GM12878 (cell line): Measurements from ENCODE around the gene XDH. TPM values are rescaled to one million over a fixed set of nuclear protein-coding genes. Genes with fewer than 3 reads are reported as not detected.

ENCODE experiments used
- BHLHE40 ChIP-seq, 2 experiments: fragments of 450-650 bp in 1 of 2; IDR thresholded peaks; 2 replicates each; pipeline ENCODE4 v1.6.1; 2011 to 2017; ENCODE audit warnings: low read depth in 2 of 2, borderline replicate concordance in 1 of 2, improper control_type of control experiment in 1 of 2, low read length in 1 of 2, mild to moderate bottlenecking in 1 of 2
- DPF2 ChIP-seq: fragments of 450-650 bp; IDR thresholded peaks from 2 replicates; pipeline ENCODE4 v1.6.1; 2017; ENCODE audit warnings: mild to moderate bottlenecking
- E2F4 ChIP-seq: IDR thresholded peaks from 2 replicates; pipeline ENCODE4 v1.6.1; 2012; ENCODE audit warnings: low read depth, low read length, improper control_type of control experiment
- EZH2 ChIP-seq: IDR thresholded peaks from 2 replicates; pipeline ENCODE4 v1.6.1; 2012; ENCODE audit warnings: low read depth, mild to moderate bottlenecking, control low read depth, inconsistent platforms, low read length, borderline replicate concordance; ENCODE audit not compliant: control insufficient read depth
- MYB ChIP-seq: fragments of 150-350 bp; IDR thresholded peaks from 2 replicates; pipeline ENCODE4 v1.6.1; 2014; ENCODE audit warnings: mild to moderate bottlenecking, low read depth, low read length, borderline replicate concordance
- PRDM15 ChIP-seq: fragments of 450-650 bp; formaldehyde crosslinking; IDR thresholded peaks from 2 replicates; pipeline ENCODE4 v1.4.0; 2020; ENCODE audit warnings: mild to moderate bottlenecking, moderate library complexity
- SKIL ChIP-seq: fragments of 450-650 bp; IDR thresholded peaks from 2 replicates; pipeline ENCODE4 v1.6.1; 2017; ENCODE audit warnings: mild to moderate bottlenecking, low read depth, inconsistent platforms; ENCODE audit not compliant: poor library complexity, severe bottlenecking
- ZNF207 ChIP-seq: fragments of 450-650 bp; IDR thresholded peaks from 2 replicates; pipeline ENCODE4 v1.6.1; 2014; ENCODE audit warnings: antibody characterized with exemption, mild to moderate bottlenecking, borderline replicate concordance
- polyA plus RNA-seq, 11 experiments: library from polyadenylated mRNA; depleted of rRNA in 4 of 11; unstranded in 6 of 11; stranded (reverse) in 5 of 11; fragments of >200 nt; fragmentation: Nextera tagmentation in 4 of 11; fragmentation: Illumina TruSeq in 1 of 11; extraction: Ambion mirVana in 4 of 11; extraction: Trizol in 1 of 11; gene quantifications; 1 replicate in 1 of 11; 2 replicates in 10 of 11; pipeline versions ENCODE4 v1.2.1 to v1.2.3, GENCODE V29; 2011 to 2016; ENCODE audit warnings: inconsistent platforms in 2 of 11, missing spikeins in 2 of 11, low read depth in 1 of 11
- total RNA-seq, 4 experiments: library from RNA; depleted of rRNA in 3 of 4; stranded (reverse); fragments of >200 nt in 3 of 4; fragmentation: Illumina TruSeq in 1 of 4; extraction: Trizol in 1 of 4; gene quantifications; 2 replicates each; pipeline versions ENCODE4 v1.2.1 to v1.2.3, GENCODE V29; 2013 to 2021

The XDH gene
- total and polyA plus RNA-seq, 10 of the 15 experiments (the other 5 are each of a cell fraction or from before 2014, with no cell fraction given), result 0.01 TPM; not detected in 9

DNA sequence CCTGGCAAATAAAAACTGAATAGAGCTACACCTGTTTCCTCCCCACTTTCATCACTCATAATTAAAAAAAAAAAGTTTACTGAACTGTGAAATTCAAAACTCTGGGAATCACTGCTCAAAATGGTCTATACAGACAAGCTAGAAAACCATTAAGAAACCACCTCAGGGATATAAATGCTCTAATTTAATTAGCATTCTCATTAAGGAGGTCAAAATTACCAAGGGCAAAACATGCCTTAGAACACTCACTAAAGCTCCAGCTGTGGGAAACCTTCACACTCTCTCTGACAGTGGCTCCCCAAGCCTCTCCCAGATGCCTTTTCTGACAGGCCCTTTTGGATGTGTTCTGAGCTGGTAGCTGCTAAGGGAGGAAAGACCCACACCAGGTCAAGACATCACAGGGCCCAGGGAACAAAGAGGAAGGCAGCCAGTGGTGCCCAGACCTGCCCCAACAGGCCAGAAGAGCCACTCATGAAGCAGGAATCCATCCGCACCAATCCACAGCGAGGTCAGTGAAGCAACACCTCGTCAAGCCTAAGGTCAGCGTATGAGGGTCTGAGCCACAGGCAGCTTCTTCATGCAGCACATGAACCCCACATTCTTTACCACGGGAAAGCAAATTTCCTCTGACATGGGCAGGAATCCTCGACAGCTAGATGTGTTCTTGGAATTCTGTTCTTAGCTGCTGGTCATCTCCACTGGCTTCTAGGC lies 35.6 kb downstream of the XDH start (continued):
- TF ChIP-seq PRDM15 (CRISPR knock-in tag) (no peak), MYB (no peak), SKIL (no peak), EZH2 (no peak), E2F4 (no peak), ZNF207 (no peak), DPF2 (no peak), BHLHE40 (IDR thresholded peaks at IDR 0.05; ENCODE audit: borderline replicate concordance in 1 of 2, low read depth in 2 of 2, low read length in 1 of 2) (no peak)
